SK-N-SH (cell line): Measurements from ENCODE around the gene DNAJC21. TPM values are rescaled to one million over a fixed set of nuclear protein-coding genes. Genes with fewer than 3 reads are reported as not detected.

Experiments
- CTCF ChIA-PET: fragments of 300-600, 350-600 bp; formaldehyde crosslinking; extraction: SDS; loops from one replicate; lab custom pipeline; 2021; lab: Yijun Ruan, JAX
- POLR2A ChIA-PET: fragments of 350-600 bp; sonication (Branson Sonifier 250); formaldehyde crosslinking; extraction: SDS; loops from one replicate; lab custom pipeline; 2020; ENCODE audit warnings: antibody characterized with exemption, inconsistent platforms; lab: Yijun Ruan, JAX
- DNase-seq: peaks from one replicate; pipeline ENCODE4 v3.0.0; 2012
- H2AFZ ChIP-seq: fragments of 200-600 bp; sonication (generic); 2 replicates; pipeline ENCODE4 v1.8.1; 2016; ENCODE audit warnings: antibody characterized with exemption, mild to moderate bottlenecking, low read depth
- H3F3A ChIP-seq: fragments of 200-600 bp; sonication (generic); replicated peaks from 2 replicates; pipeline ENCODE3; 2016; ENCODE audit warnings: antibody characterized with exemption, mild to moderate bottlenecking; ENCODE audit not compliant: insufficient read depth
- H3K27ac ChIP-seq, 2 experiments: fragments of 200-500 bp in 1 of 2; fragments of 200-600 bp in 1 of 2; sonication (Bioruptor generic) in 1 of 2; sonication (generic), shearing (Covaris generic) in 1 of 2; 2 replicates each; pipeline versions ENCODE4 v1.5.1 to v1.6.1; 2014 to 2016; ENCODE audit warnings: low read depth in 2 of 2, inconsistent platforms in 1 of 2, low read length in 1 of 2, mild to moderate bottlenecking in 1 of 2, mixed read lengths in 1 of 2
- H3K27me3 ChIP-seq: fragments of 200-600 bp; sonication (generic), shearing (Covaris generic); 2 replicates; pipeline ENCODE4 v1.6.1; 2016; ENCODE audit warnings: mixed run types; ENCODE audit not compliant: insufficient read depth
- H3K36me3 ChIP-seq, 2 experiments: fragments of 200-500 bp in 1 of 2; fragments of 200-600 bp in 1 of 2; sonication (Bioruptor generic) in 1 of 2; sonication (generic) in 1 of 2; replicated peaks in 1 of 2; 2 replicates each; pipeline versions ENCODE3 to v1.5.1; 2014 to 2016; ENCODE audit warnings: low read length in 1 of 2, mild to moderate bottlenecking in 1 of 2; ENCODE audit not compliant: insufficient read depth in 2 of 2, control insufficient read depth in 1 of 2
- H3K4me1 ChIP-seq, 2 experiments: fragments of 200-500 bp in 1 of 2; fragments of 200-600 bp in 1 of 2; sonication (Bioruptor generic) in 1 of 2; sonication (generic), shearing (Covaris generic) in 1 of 2; 2 replicates each; pipeline versions ENCODE4 v1.5.1 to v1.6.1; 2014 to 2016; ENCODE audit warnings: low read depth in 1 of 2, low read length in 1 of 2, mixed run types in 1 of 2; ENCODE audit not compliant: insufficient read depth in 2 of 2, control insufficient read depth in 1 of 2
- H3K4me2 ChIP-seq: fragments of 200-600 bp; sonication (generic), shearing (Covaris generic); 2 replicates; pipeline ENCODE4 v1.6.1; 2017; ENCODE audit warnings: mixed run types
- H3K4me3 ChIP-seq, 2 experiments: fragments of 200-500 bp in 1 of 2; fragments of 200-600 bp in 1 of 2; sonication (Bioruptor generic) in 1 of 2; sonication (generic), shearing (Covaris generic) in 1 of 2; 2 replicates each; pipeline versions ENCODE4 v1.5.1 to v1.8.1; 2014 to 2016; ENCODE audit warnings: low read depth in 2 of 2, inconsistent platforms in 1 of 2, low read length in 1 of 2, mild to moderate bottlenecking in 1 of 2, mixed read lengths in 1 of 2, moderate library complexity in 1 of 2
- H3K79me2 ChIP-seq: fragments of 200-600 bp; sonication (generic); 2 replicates; pipeline ENCODE4 v1.8.1; 2017; ENCODE audit warnings: mild to moderate bottlenecking; ENCODE audit not compliant: insufficient read depth
- H3K9ac ChIP-seq: fragments of 200-600 bp; sonication (generic); 2 replicates; pipeline ENCODE4 v1.6.1; 2017; ENCODE audit warnings: mixed run types
- H3K9me2 ChIP-seq: fragments of 200-600 bp; sonication (generic); 2 replicates; pipeline ENCODE4 v1.6.1; 2017; ENCODE audit warnings: mixed run types
- H3K9me3 ChIP-seq: fragments of 200-600 bp; sonication (generic); 2 replicates; pipeline ENCODE4 v1.6.1; 2017; ENCODE audit warnings: mixed run types, mild to moderate bottlenecking, moderate library complexity
- H4K20me1 ChIP-seq: fragments of 200-600 bp; sonication (generic); 2 replicates; pipeline ENCODE4 v1.6.1; 2017; ENCODE audit warnings: mild to moderate bottlenecking, mixed run types; ENCODE audit not compliant: insufficient read depth
- CHD2 ChIP-seq: fragments of 150-350 bp; IDR thresholded peaks from 2 replicates; pipeline ENCODE4 v1.6.1; 2018; ENCODE audit warnings: low read length; ENCODE audit not compliant: partially characterized antibody
- CTCF ChIP-seq: fragments of 200-600 bp; sonication (generic); IDR thresholded peaks from 2 replicates; pipeline ENCODE4 v1.6.1; 2017; ENCODE audit warnings: antibody characterized with exemption, mild to moderate bottlenecking, moderate library complexity
- ELF1 ChIP-seq: IDR thresholded peaks from 2 replicates; pipeline ENCODE4 v1.4.0; 2012
- FOSL2 ChIP-seq: IDR thresholded peaks from 2 replicates; pipeline ENCODE4 v1.4.0; 2012; ENCODE audit warnings: low read depth, mild to moderate bottlenecking, moderate library complexity, borderline replicate concordance
- FOXJ3 ChIP-seq: sonication (generic); formaldehyde crosslinking; IDR thresholded peaks from 2 replicates; pipeline ENCODE4 v1.5.1; 2020; ENCODE audit warnings: mild to moderate bottlenecking, missing genetic modification reagents
- FOXM1 ChIP-seq: IDR thresholded peaks from 2 replicates; pipeline ENCODE4 v1.4.0; 2012; ENCODE audit warnings: low read depth, mild to moderate bottlenecking
- GABPA ChIP-seq: IDR thresholded peaks from 2 replicates; pipeline ENCODE4 v1.4.0; 2012; ENCODE audit warnings: low read depth, mild to moderate bottlenecking
- GATA2 ChIP-seq: sonication (generic); formaldehyde crosslinking; IDR thresholded peaks from 2 replicates; pipeline ENCODE4 v1.5.0; 2020; ENCODE audit warnings: mild to moderate bottlenecking, missing genetic modification reagents
- JUND ChIP-seq: IDR thresholded peaks from 2 replicates; pipeline ENCODE4 v1.4.0; 2012
- MXI1 ChIP-seq: IDR thresholded peaks from 2 replicates; pipeline ENCODE4 v1.6.1; 2012; ENCODE audit warnings: mild to moderate bottlenecking, low read depth, low read length, improper control_type of control experiment
- PBX3 ChIP-seq: IDR thresholded peaks from 2 replicates; pipeline ENCODE4; 2012
- POLR2AphosphoS5 ChIP-seq: IDR thresholded peaks from 2 replicates; pipeline ENCODE4 v1.6.1; 2012; ENCODE audit warnings: low read depth, low read length
- RAD21 ChIP-seq: IDR thresholded peaks from 2 replicates; pipeline ENCODE4 v1.6.1; 2012; ENCODE audit warnings: mild to moderate bottlenecking, low read length
- RCOR1 ChIP-seq: fragments of 150-350 bp; IDR thresholded peaks from 2 replicates; pipeline ENCODE4 v1.6.1; 2017; ENCODE audit warnings: antibody characterized with exemption, low read length
- RFX5 ChIP-seq: IDR thresholded peaks from 2 replicates; pipeline ENCODE4 v1.6.1; 2012; ENCODE audit warnings: mild to moderate bottlenecking, improper control_type of control experiment, low read length
- RXRA ChIP-seq: IDR thresholded peaks from 2 replicates; pipeline ENCODE4 v1.4.0; 2012; ENCODE audit warnings: low read depth, mild to moderate bottlenecking, borderline replicate concordance
- SIN3A ChIP-seq: IDR thresholded peaks from 2 replicates; pipeline ENCODE4 v1.6.1; 2012; ENCODE audit warnings: low read depth, mild to moderate bottlenecking, low read length, moderate library complexity, borderline replicate concordance
- SMC3 ChIP-seq: IDR thresholded peaks from 2 replicates; pipeline ENCODE4 v1.6.1; 2012; ENCODE audit warnings: low read depth, low read length, improper control_type of control experiment
- TAF1 ChIP-seq: IDR thresholded peaks from 2 replicates; pipeline ENCODE4 v1.6.1; 2012; ENCODE audit warnings: low read depth, mild to moderate bottlenecking, low read length, moderate library complexity, borderline replicate concordance
- USF1 ChIP-seq: IDR thresholded peaks from 2 replicates; pipeline ENCODE4 v1.4.0; 2012; ENCODE audit warnings: low read depth, borderline replicate concordance
- WGBS: methylation state at CpG from one replicate; pipeline ENCODE4 v1.1.6; 2017; ENCODE audit warnings: low lambda C conversion rate; 5-methylcytosine and 5-hydroxymethylcytosine counted together
- polyA plus RNA-seq, 3 experiments: library from polyadenylated mRNA; depleted of rRNA; stranded (reverse); fragments of >200 nt; gene quantifications; 2 replicates each; pipeline ENCODE4 v1.2.3, GENCODE V29; 2012
- TF ChIP-seq, protein P1 (sequence below): IDR thresholded peaks from 2 replicates; pipeline ENCODE4 v1.4.0; 2012; ENCODE audit warnings: low read depth, borderline replicate concordance
- TF ChIP-seq, protein P2 (sequence below): fragments of 150-350 bp; IDR thresholded peaks from 2 replicates; pipeline ENCODE4 v1.6.1; 2017; ENCODE audit warnings: antibody characterized with exemption, low read length, low read depth, borderline replicate concordance

DNAJC21 gene
- polyA plus RNA-seq, 1 of the 3 experiments (the other 2 are of a cell fraction): 8.8 TPM

DNA sequence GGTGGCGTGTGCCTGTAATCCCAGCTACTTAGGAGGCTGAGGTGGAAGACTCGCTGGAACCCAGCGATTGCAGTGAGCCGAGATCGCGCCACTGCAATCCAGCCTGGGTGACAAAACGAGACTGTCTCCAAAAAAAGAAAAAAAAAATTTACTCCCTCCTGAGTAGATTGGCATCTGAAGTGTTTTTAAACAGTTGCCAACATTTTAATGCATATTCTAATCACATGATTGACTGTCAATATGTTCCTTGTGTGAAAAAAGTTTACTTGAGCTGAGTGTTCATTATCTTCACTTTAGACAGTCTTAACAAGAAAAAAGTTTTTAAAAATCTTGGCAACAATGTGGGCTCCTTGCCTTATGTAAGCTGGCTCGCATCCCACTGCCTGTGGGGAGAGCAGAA lies 64.6 kb downstream of the DNAJC21 start:
- Histone ChIP-seq H3K9ac (no peak overlapping the region), H2AFZ (no peak overlapping the region), H3K9me2 (no peaks in the 10 kb centered on the region), H3K27ac (no peak overlapping the region), H3K36me3 (no peaks in the 10 kb centered on the region), H3K4me3 (no peak overlapping the region), H3K79me2 (no peaks in the 10 kb centered on the region), H3K9me3 (no peaks in the 10 kb centered on the region), H3K4me2 (no peak overlapping the region), H3K27me3 (peaks cover 14% of the 10 kb centered on the region; the same call in 1 of the 2 replicates), H3K4me1 (no peaks in the 10 kb centered on the region), H3F3A (no peaks in the 10 kb centered on the region), H4K20me1 (no peaks in the 10 kb centered on the region)
- TF ChIP-seq GATA2: no peak
- TF ChIP-seq TAF1: no peak
- no peak for TF ChIP-seq SMC3
- no peak for TF ChIP-seq RAD21
- TF ChIP-seq CTCF: no peak
- TF ChIP-seq RCOR1: no peak
- no peak for TF ChIP-seq USF1
- TF ChIP-seq MXI1: no peak
- no peak for TF ChIP-seq GABPA
- TF ChIP-seq RXRA: no peak
- TF ChIP-seq FOXJ3 (CRISPR knock-in tag): no peak
- TF ChIP-seq SIN3A: no peak
- TF ChIP-seq FOXM1: no peak
- no peak for TF ChIP-seq FOSL2
- POLR2A ChIA-PET: no interaction called here
- 46% methylated on average over 8 of the region's 8 CpGs for WGBS
- no peak for DNase-seq
- CTCF ChIA-PET: interaction anchor here (2.8 kb wide), 1 partner anchor 9 kb away, joined by 17 read pairs; no protein-coding TSS in a partner anchor

DNA sequence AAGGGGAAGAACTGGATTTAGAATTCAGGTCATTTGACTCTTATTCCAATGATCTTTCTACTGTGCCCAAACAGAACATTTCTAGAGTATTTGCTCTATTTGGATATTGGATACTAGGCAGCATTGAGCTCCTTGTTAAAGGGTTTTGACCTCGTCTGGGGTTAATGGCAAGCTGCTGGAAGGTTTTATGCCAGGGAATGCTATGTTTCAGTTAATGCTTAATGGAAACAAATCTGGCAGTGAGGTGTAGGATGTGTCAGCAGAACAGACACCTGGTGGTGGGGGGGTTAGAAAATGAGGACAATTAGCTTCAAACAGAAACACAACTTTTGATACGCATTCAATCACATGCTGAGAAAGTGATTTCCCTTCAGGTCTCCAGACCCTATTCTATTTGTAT lies 66.9 kb downstream of the DNAJC21 start:
- H3K9me3 ChIP-seq: no peaks in the 10 kb centered on the region
- H3K4me1 ChIP-seq: no peaks in the 10 kb centered on the region
- H3K9me2 ChIP-seq: no peaks in the 10 kb centered on the region
- H3K36me3 ChIP-seq: no peaks in the 10 kb centered on the region
- no peak overlapping the region for H3K4me2 ChIP-seq
- no peak overlapping the region for H3K9ac ChIP-seq
- H3K79me2 ChIP-seq: no peaks in the 10 kb centered on the region
- H3K27ac ChIP-seq: no peak overlapping the region
- no peaks in the 10 kb centered on the region for H3F3A ChIP-seq
- no peak for DNase-seq
- WGBS: 61% methylated on average over 2 of the region's 2 CpGs
- ChIA-PET CTCF (no interaction called here), POLR2A (no interaction called here)
- no peak overlapping the region for H3K4me3 ChIP-seq
- H2AFZ ChIP-seq: no peak overlapping the region
- H4K20me1 ChIP-seq: no peaks in the 10 kb centered on the region
- peaks cover 23% of the 10 kb centered on the region; the same call in 1 of the 2 replicates for H3K27me3 ChIP-seq
- TF ChIP-seq MXI1 (no peak), PBX3 (no peak), POLR2AphosphoS5 (no peak), RAD21 (no peak), JUND (no peak), USF1 (no peak), RCOR1 (no peak), CHD2 (no peak), ELF1 (no peak), RFX5 (no peak), SIN3A (no peak), TAF1 (no peak)
- TF ChIP-seq, protein P1, sequence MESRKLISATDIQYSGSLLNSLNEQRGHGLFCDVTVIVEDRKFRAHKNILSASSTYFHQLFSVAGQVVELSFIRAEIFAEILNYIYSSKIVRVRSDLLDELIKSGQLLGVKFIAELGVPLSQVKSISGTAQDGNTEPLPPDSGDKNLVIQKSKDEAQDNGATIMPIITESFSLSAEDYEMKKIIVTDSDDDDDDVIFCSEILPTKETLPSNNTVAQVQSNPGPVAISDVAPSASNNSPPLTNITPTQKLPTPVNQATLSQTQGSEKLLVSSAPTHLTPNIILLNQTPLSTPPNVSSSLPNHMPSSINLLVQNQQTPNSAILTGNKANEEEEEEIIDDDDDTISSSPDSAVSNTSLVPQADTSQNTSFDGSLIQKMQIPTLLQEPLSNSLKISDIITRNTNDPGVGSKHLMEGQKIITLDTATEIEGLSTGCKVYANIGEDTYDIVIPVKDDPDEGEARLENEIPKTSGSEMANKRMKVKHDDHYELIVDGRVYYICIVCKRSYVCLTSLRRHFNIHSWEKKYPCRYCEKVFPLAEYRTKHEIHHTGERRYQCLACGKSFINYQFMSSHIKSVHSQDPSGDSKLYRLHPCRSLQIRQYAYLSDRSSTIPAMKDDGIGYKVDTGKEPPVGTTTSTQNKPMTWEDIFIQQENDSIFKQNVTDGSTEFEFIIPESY: no peak
- TF ChIP-seq, protein P2, sequence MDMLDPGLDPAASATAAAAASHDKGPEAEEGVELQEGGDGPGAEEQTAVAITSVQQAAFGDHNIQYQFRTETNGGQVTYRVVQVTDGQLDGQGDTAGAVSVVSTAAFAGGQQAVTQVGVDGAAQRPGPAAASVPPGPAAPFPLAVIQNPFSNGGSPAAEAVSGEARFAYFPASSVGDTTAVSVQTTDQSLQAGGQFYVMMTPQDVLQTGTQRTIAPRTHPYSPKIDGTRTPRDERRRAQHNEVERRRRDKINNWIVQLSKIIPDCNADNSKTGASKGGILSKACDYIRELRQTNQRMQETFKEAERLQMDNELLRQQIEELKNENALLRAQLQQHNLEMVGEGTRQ: no peak
